SHP77 (cell line): ENCODE measurements around the gene FAM3A.

Source experiments
- DNase-seq, 2 experiments: peaks; one replicate each; lab custom pipeline; 2025; lab: John Stamatoyannopoulos, UW

FAM3A gene

GRCh38 chrX:154534526-154535322 lies 18.7 kb upstream of the FAM3A start:
- DNase-seq: peak; percentile 37 to 50

- DNase-seq: no peak
Measured at GRCh38 chrX:154532690-154533089, 16.7 kb upstream of the FAM3A start.

GRCh38 chrX:154531626-154532025 lies 15.6 kb upstream of the FAM3A start:
- no peak for DNase-seq

GRCh38 chrX:154530286-154530685 lies 14.3 kb upstream of the FAM3A start:
- DNase-seq: no peak

- DNase-seq: no peak
Measured at GRCh38 chrX:154529206-154529612, 13.2 kb upstream of the FAM3A start.

DNA sequence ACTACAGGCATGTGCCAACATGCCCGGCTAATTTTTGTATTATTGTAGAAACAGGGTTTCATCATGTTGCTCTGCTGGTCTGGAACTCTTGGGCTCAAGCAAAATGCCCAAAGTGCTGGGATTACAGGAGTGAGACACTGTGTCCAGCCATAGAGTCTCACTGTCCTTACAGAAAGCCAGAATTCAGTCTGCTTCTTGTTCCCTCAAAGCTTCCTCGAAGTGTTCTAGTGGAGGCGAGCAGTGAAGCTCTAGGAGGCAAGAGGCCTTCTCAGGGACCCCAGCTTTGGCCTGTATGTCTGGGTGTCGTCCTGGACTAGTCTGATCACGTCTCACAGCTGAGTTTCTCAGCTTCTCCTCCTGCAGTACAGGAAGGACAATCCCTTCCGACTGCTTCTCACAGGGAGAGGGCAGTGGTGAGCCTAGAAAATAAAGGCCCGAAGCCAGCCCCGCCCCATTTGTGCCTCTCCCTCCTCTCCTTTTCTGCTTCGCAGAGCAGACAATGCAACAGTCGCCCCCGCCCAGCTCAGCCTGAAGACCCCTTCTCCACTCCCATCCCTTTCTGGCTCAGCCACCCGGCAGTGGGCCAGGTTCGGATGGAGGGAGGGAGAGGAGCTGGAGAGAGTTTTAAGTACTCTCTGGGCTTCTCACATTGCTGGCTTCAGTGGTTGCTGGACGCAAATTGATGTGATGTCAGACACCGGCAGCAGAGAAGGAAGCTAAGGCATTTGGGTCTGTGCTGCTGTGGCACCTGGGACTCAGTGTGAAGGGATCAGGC lies 11.1 kb upstream of the FAM3A start:
- peak; percentile 53 to 59 for DNase-seq

DNA sequence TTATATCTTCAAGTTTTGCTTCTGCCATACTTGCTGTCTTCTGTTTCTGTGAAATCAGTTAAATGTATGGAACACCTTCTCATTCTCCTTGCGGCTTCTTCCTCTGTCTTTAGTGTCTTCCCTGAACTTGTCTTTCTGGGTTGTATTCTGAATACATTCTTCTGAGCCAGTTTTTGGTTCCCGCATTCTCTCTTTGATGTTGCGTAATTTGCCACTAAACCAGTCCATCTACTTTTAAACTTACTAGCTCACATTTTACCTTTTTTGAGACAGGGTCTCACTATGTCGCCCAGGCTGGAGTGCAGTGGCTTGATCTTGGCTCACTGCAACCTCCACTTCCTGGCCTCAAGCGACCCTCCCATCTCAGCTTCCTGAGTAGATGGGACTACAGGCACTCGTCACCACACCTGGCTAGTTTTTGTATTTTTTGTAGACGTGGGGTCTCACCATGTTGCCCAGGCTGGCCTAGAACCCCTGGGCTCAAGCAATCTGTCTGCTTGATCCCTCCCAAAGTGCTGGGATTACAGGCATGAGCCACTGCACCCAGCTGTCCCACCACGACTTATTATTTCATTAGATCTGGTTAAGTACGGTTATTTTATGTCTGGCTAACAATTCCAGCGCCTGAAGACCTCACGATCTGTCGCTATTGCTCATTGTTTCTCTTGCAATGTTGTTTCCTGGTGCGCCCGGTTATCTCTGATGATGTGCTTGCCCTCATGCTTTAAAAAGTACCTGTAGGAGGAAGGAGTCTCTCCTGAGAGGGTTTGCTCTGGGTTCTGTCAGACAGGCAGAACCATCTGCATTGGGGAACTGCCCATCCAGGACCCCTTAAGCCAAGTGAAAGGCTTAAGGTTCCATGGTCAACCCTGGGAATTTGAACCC lies 9.8 kb upstream of the FAM3A start:
- DNase-seq: no peak

GRCh38 chrX:154519389-154519788 lies 3.4 kb upstream of the FAM3A start:
- no peak for DNase-seq

GRCh38 chrX:154517101-154517781 lies 1.2 kb upstream of the FAM3A start:
- DNase-seq: no peak

DNA sequence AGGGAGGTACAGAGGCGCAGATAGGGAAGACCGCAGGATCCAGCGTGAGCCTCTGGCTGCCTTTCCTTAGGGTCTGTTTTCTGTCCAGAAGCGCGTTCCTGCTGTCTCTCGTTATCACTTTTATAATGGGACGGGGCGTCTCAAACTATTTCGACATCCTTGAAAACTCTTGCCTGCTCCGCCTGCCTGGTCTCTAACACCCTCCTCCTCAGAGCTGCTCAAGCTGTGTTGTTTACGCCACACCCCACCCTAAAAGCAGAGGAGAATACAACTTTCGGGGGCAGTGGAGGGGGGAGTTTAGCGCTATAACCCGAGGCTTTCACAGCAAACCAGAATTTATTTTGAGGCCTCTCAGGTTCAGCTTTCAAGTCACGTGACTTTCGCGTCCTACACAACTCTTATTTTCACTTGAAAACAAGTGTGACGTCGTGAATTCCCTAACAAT lies 646 bp upstream of the FAM3A start:
- DNase-seq: no peak

DNA sequence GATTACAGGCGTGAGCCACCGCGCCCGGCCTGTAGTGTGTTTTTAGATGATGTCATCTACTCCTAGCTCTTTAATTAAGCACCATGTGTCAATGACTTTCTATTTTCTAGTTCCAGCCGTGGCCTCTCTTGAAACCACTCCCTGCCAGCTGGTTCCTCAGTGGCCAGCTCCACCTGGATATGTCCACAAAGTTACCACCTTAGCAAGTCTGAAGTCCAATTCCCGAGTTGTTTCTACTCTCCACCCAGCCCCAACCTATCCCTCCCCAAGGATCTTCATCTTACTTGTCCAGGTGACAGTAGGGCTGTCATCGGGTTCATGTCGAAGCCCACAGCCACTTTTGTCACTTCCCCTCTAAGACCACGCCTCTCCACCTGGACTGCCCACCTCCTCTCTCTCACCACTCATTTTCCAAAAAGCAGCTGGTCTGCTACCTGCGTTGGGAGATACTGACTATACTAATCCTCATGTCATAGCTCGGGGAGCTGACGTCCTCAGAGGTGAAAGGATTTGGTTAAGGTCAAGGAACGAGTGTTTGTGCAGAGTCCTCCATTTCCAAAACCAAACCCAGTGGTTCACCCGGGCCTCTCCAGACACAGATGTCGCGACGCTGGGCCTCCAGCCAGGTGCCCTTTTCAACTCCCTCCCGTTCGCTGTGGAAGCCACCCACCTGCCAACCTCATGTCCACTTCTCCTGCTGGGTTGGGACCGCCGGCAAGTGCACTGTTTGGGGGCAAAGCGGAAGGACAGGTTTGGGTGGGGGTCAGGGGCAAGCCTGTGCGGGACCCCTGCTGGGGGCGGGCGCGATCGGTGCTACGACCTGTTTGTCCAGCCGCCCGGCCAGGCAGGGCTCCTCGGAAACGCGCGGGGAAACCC lies 704 bp downstream of the FAM3A start:
- no peak for DNase-seq

DNA sequence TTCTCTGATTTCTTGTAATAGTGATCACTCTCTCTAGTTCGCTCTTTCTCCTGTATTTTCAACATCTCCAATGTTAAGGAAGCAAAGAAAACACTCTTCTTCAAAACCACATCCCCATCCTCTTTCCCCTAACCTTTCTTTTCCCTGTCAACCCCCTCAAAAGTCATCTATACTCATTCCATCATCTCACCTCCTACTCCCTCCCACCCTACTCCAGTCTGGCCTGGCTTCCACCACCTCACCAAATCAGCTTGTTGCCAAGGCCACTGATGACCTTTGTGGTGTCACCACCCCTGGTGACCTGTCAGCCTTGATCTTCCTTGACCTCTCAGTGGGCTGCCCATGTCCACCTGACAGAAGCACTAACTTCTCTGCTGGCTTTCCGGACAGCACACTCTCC lies 2.3 kb downstream of the FAM3A start:
- DNase-seq: no peak

DNA sequence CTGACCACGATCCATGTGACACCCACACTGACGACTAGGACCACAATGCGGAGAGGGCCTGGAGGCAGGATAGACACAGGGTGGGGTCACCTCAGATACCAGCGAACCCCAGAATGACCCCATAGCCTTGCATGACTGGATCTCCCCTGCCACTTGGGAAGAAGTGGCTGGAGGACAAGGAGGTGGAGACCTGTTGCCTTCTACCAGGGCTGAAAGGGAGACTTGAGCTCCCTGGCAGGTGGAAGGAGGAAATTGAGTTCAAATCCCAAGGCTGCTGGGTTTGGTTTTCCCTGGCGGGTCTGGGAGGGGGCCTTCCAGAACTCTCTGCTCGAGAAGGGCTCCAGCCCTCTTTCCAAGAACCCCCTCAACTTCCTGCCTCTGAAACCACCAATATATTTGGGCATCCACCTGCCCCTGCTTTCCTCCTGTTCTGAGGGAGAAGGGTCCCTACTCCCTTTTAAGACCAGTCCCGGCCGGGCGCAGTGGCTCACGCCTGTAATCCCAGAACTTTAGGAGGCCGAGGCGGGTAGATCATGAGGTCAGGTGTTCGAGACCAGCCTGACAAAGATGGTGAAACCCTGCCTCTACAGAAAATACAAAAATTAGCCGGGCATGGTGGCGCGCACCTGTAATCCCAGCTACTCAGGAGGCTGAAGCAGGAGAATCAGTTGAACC lies 3.0 kb downstream of the FAM3A start:
- no peak for DNase-seq

DNA sequence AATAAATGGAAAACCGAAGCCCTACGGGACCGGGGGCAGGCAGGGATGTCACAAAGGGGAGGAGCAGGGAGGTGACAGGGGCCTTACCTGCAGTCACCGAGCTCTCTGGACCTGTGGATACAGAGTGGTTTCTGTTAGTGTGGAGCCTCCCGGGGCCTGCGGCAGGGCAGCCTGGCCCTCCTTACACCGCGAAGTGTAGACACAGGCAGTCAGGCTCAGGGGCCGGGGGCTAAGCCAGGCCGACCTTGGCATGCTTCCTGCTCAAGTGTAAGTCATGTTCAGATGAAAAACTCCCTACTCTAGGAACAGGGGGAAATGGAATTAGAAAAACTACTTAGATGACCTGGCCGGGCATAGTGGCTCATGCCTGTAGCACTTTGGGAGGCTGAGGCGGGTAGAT lies 4.3 kb downstream of the FAM3A start:
- DNase-seq: no peak

GRCh38 chrX:154509455-154509854 lies 6.6 kb downstream of the FAM3A start:
- no peak for DNase-seq

- no peak for DNase-seq
Measured at GRCh38 chrX:154508384-154508745, 7.7 kb downstream of the FAM3A start.

GRCh38 chrX:154507673-154508383 lies 8.2 kb downstream of the FAM3A start:
- no peak for DNase-seq

GRCh38 chrX:154506483-154507332 lies 9.3 kb downstream of the FAM3A start:
- DNase-seq: no peak

- DNase-seq: no peak
Measured at GRCh38 chrX:154505734-154506133, 10.3 kb downstream of the FAM3A start.
